ENCODE measurements around the gene OBSCN.

- TF ChIP-seq CTCF (conservative IDR thresholded peaks at IDR 0.05; ENCODE audit: low read length), result no peak
- no peak for TF ChIP-seq EZH2phosphoT487 (IDR thresholded peaks at IDR 0.05; ENCODE audit: borderline replicate concordance)
Measured at GRCh38 chr1:228381356-228381755, 173.5 kb downstream of the OBSCN start.
